Kidney (tissue), 14 donors: ENCODE data around the gene CRNKL1. TPM values are rescaled to one million over a fixed set of nuclear protein-coding genes. Genes with fewer than 3 reads are reported as not detected.

ENCODE experiments used
- DNase-seq, 5 donors: peaks; one replicate each; pipeline ENCODE4 v3.0.0-alpha.2; 2013 to 2020
- FAIRE-seq: peaks from 2 replicates; lab custom pipeline; 2012; peaks lifted over from hg19 to GRCh38; lab: Jason Lieb, UNC
- H3K27ac ChIP-seq, 2 donors: one replicate each; pipeline ENCODE4 v1.7.0; 2013; ENCODE audit warnings: low read depth in 2 of 2, low read length in 2 of 2, inconsistent platforms in 1 of 2
- H3K27me3 ChIP-seq: one replicate; pipeline ENCODE4 v1.7.1; 2013; ENCODE audit warnings: low read length, inconsistent platforms; ENCODE audit not compliant: control insufficient read depth, insufficient read depth
- H3K36me3 ChIP-seq, 3 donors: one replicate each; pipeline versions ENCODE4 v1.7.0 to v1.7.1; 2013; ENCODE audit warnings: low read length in 3 of 3, control low read depth in 1 of 3, inconsistent platforms in 1 of 3; ENCODE audit not compliant: insufficient read depth in 3 of 3, control insufficient read depth in 2 of 3
- H3K4me1 ChIP-seq, 3 donors: one replicate each; pipeline versions ENCODE4 v1.7.0 to v1.7.1; 2013; ENCODE audit warnings: low read length in 3 of 3, inconsistent platforms in 1 of 3, low read depth in 1 of 3; ENCODE audit not compliant: control insufficient read depth in 2 of 3, insufficient read depth in 2 of 3
- H3K4me3 ChIP-seq, 3 donors: one replicate each; pipeline versions ENCODE4 v1.7.0 to v1.8.1; 2013; ENCODE audit warnings: low read length in 3 of 3, control low read depth in 1 of 3, inconsistent platforms in 1 of 3
- H3K9ac ChIP-seq, 3 donors: one replicate each; pipeline versions ENCODE4 v1.7.0 to v1.7.1; 2013; ENCODE audit warnings: low read length in 3 of 3, control low read depth in 1 of 3, inconsistent platforms in 1 of 3
- H3K9me3 ChIP-seq, 3 donors: one replicate each; pipeline versions ENCODE4 v1.7.0 to v1.7.1; 2013; ENCODE audit warnings: low read length in 3 of 3, control low read depth in 1 of 3, inconsistent platforms in 1 of 3; ENCODE audit not compliant: control insufficient read depth in 2 of 3, insufficient read depth in 1 of 3
- intact Hi-C: fragments of 100-400 bp; cut with DNase I; formaldehyde crosslinking; loops from one replicate; pipeline ENCODE4 v1.11.1; 2022
- polyA plus RNA-seq: library from polyadenylated mRNA; stranded (reverse); fragments of 350-450 nt; fragmentation: Illumina TruSeq; extraction: RNeasy Lipid Tissue Mini Kit (QIAGEN cat#74804); gene quantifications from one replicate; pipeline ENCODE4 v1.2.3, GENCODE V29; 2014; ENCODE audit warnings: low read depth, low replicate concordance; ENCODE audit not compliant: insufficient read depth
- total RNA-seq: library from RNA; stranded (reverse); fragmentation: NEBNext Ultra II Directional; extraction: Animal tissue kit (Norgen Biotek cat#: 25700); gene quantifications from one replicate; pipeline ENCODE4 v1.2.1, GENCODE V29; 2021
- TF ChIP-seq, protein P1 (sequence below): IDR thresholded peaks from 3 replicates; pipeline ENCODE4 v1.5.1; 2012; ENCODE audit warnings: mild to moderate bottlenecking, moderate library complexity, borderline replicate concordance; ENCODE audit not compliant: insufficient read depth; ENCODE audit errors: extremely low read depth
- donor health status: control.
- donor health status: control.
- donor health status: control.
- donor health status: control.
- donor health status: control.
- donor health status: DM: yes; HTN: yes; CAD: no.
- donor health status: Normal renal cell carcinoma (clear cell type).

The CRNKL1 gene
- total and polyA plus RNA-seq, 2 donors from 2014 or later: 18.3 to 20.8 TPM

DNA sequence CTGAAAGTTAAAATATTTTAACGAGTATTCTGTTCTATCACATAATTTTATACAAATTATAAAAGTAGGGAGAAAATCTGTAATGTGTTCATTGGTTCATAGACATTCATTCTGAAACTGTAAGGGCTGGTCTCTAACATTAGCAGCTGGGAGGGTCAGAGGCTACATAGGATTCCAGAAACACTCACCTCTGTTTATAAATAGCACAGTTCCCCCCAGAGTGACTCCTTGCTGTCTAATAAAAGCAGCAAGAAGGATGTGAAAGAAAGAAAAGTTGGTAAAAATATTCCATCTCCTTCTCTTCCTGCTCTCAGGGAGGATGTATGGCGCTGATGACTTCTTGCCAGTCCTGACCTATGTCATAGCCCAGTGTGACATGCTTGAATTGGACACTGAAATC is 60.4 kb downstream of the CRNKL1 start:
- H3K36me3 ChIP-seq: peaks cover 1 to 17% (median 10%) of the 10 kb centered on the region in 3 donors
- no peaks in the 10 kb centered on the region for H3K27me3 ChIP-seq
- intact Hi-C loops: loop anchor here (10.0 kb wide), 2 partner anchors 207 to 297 kb away; no protein-coding TSS in a partner anchor
- TF ChIP-seq, protein P1, sequence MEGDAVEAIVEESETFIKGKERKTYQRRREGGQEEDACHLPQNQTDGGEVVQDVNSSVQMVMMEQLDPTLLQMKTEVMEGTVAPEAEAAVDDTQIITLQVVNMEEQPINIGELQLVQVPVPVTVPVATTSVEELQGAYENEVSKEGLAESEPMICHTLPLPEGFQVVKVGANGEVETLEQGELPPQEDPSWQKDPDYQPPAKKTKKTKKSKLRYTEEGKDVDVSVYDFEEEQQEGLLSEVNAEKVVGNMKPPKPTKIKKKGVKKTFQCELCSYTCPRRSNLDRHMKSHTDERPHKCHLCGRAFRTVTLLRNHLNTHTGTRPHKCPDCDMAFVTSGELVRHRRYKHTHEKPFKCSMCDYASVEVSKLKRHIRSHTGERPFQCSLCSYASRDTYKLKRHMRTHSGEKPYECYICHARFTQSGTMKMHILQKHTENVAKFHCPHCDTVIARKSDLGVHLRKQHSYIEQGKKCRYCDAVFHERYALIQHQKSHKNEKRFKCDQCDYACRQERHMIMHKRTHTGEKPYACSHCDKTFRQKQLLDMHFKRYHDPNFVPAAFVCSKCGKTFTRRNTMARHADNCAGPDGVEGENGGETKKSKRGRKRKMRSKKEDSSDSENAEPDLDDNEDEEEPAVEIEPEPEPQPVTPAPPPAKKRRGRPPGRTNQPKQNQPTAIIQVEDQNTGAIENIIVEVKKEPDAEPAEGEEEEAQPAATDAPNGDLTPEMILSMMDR: no peak
- H3K4me1 ChIP-seq: peaks cover 7 to 49% (median 25%) of the 10 kb centered on the region in 3 donors
- DNase-seq (no peak), FAIRE-seq (no peak)
- no peak overlapping the region for H3K9ac ChIP-seq
- no peak overlapping the region for H3K4me3 ChIP-seq
- no peak overlapping the region for H3K27ac ChIP-seq
- no peaks in the 10 kb centered on the region for H3K9me3 ChIP-seq

DNA sequence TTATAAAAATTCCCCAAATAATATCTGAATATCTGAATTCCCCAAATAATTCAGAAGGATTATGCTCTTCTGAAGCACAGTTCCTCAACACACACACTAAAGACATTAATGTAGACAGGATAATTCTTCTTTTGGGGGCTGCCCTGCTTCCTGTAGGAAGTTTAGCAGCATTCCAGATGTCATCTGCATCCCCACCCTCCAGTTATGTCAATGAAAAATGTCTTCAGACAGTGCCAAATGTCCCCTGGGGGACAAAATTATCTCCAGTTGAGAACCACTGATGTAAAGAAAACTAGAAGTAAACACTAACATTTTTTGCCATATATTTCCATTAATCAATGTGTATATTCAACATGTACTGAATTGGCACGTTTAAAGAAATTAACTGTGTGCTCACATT is 61.0 kb downstream of the CRNKL1 start:
- Histone ChIP-seq H3K9ac (peak overlapping the region in 1 of 3 donors; percentile 27), H3K27me3 (no peaks in the 10 kb centered on the region), H3K9me3 (no peaks in the 10 kb centered on the region), H3K27ac (peak overlapping the region in 1 of 2 donors; percentile 24), H3K4me1 (peaks cover 7 to 50% (median 27%) of the 10 kb centered on the region in 3 donors), H3K36me3 (peaks cover 0 to 12% (median 5%) of the 10 kb centered on the region in 3 donors), H3K4me3 (no peak overlapping the region)
- intact Hi-C loops: loop anchor here (10.0 kb wide), 2 partner anchors 207 to 297 kb away; no protein-coding TSS in a partner anchor
- FAIRE-seq (no peak), DNase-seq (no peak)
- TF ChIP-seq, protein P1: no peak

DNA sequence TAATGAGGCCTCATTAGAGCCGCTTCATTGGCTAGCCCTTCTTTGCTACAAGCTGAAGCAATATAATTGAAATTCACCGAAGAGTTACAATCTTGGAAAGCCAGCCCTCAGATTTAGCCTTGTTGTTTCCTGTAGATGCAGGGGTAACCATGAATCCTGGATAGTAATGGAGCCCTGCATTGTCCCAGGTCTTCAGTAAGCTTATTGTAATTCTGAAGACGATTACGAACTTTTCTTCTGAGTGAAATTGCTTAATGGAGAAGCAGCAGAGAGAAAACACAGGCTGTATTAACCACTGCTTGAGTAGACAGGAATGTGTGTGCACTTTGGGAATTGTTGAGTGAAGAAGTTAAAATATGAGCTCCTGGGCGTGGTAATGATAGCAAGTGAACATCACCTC is 61.4 kb downstream of the CRNKL1 start:
- TF ChIP-seq, protein P1: no peak
- DNase-seq (peak in 1 of 5 donors; percentile 52), FAIRE-seq (no peak)
- no peaks in the 10 kb centered on the region for H3K27me3 ChIP-seq
- H3K27ac ChIP-seq: peak overlapping the region; percentile 24 to 41
- no peak overlapping the region for H3K4me3 ChIP-seq
- intact Hi-C loops: loop anchor here (10.0 kb wide), 2 partner anchors 206 to 296 kb away; no protein-coding TSS in a partner anchor
- no peaks in the 10 kb centered on the region for H3K9me3 ChIP-seq
- peaks cover 7 to 50% (median 27%) of the 10 kb centered on the region in 3 donors for H3K4me1 ChIP-seq
- H3K9ac ChIP-seq: no peak overlapping the region
- peaks cover 0 to 11% (median 5%) of the 10 kb centered on the region in 3 donors for H3K36me3 ChIP-seq
